ENCODE data around the gene TFF2.

The TFF2 gene

GRCh38 chr21:42308914-42309752 lies 41.7 kb downstream of the TFF2 start:
- TF ChIP-seq ZNF274 (IDR thresholded peaks at IDR 0.05; ENCODE audit: low read depth, low read length) = no peak
- H3K4me3 ChIP-seq (ENCODE audit: low read length) = no peak overlapping the region

- no peak overlapping the region for H3K4me3 ChIP-seq (ENCODE audit: low read length)
- TF ChIP-seq ZNF274 (IDR thresholded peaks at IDR 0.05; ENCODE audit: low read depth, low read length) = no peak
Measured at GRCh38 chr21:42308161-42308913, 42.5 kb downstream of the TFF2 start.

DNA sequence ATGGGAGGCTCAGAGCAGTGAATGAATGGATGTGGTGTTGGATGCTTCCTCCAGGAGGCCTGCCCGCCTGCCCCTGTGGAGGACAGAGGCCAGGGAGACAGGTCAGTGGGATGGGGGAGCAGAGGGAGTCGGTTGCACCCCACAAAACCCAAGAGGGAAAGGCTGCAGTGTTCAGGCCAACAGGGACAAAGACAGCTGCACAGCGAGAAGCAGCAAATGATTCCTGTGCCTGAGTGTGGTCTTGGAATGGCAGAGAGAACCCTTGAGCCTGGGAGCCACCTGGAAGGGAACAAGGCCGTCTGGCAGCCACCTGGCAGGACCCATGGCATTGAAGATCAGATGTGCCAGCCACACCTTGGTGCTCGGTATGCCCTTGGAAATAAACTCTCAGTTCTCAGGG lies 43.7 kb downstream of the TFF2 start:
- H3K4me3 ChIP-seq (ENCODE audit: low read length) = no peak overlapping the region
- TF ChIP-seq ZNF274 (IDR thresholded peaks at IDR 0.05; ENCODE audit: low read depth, low read length) = no peak

DNA sequence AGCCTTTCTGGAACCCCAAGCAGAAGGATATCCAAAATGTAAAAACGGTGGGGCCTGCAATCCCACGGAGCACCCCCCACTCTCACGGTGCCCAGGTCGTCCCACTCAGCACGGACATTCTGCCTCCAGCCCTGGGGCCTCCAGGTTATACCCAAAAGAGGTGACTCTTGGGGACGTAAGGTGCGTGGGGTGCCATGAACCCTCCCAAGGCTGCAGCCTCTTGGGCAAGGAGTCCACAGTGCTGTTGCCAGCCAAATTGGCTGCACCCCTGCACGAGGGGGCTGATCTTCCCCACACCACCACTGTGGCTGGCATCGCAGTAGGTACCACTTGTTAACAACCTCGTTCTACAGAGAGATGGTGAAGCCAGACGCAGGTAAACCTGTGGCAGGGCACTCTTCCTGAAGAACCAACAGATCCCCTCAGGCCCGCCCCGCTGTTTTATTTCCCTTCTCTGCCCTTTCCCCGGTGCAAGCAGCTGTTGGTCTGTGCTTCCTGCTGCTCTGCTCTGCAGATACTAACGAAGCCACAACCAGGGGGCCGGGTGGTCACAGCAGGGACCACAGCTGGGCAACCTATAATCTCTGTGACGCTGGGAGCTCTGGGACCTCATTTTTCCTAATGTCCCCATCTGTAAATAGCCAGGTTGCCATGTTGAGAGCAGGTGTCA lies 44.3 kb downstream of the TFF2 start:
- TF ChIP-seq ZNF274 (IDR thresholded peaks at IDR 0.05; ENCODE audit: low read depth, low read length) = no peak
- H3K4me3 ChIP-seq (ENCODE audit: low read length) = no peak overlapping the region

- TF ChIP-seq ZNF274 (IDR thresholded peaks at IDR 0.05; ENCODE audit: low read depth, low read length) = no peak
- H3K4me3 ChIP-seq (ENCODE audit: low read length) = no peak overlapping the region
Measured at GRCh38 chr21:42305707-42306147, 45.1 kb downstream of the TFF2 start.

- no peak for TF ChIP-seq ZNF274 (IDR thresholded peaks at IDR 0.05; ENCODE audit: low read depth, low read length)
- H3K4me3 ChIP-seq (ENCODE audit: low read length) = no peak overlapping the region
Measured at GRCh38 chr21:42304556-42305454, 46.0 kb downstream of the TFF2 start.

DNA sequence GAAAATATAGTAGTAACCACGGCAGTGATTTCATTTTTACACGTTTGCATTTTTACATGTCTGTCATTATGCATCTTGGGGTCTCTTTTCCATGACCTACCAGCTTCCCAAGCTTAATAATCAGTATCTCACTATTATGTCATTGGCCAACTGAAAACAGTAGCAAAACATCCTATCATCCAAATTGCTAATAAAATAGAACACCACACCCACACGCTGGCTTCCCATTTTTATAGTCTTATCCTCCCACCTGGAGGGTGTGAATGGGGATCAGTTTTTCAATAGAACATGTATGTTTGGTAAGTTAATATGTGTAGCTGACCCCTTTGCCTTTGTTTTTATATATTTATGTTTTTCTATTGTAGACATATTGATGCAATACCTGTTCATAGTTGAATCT lies 47.4 kb downstream of the TFF2 start:
- no peak overlapping the region for H3K4me3 ChIP-seq (ENCODE audit: low read length)
- TF ChIP-seq ZNF274 (IDR thresholded peaks at IDR 0.05; ENCODE audit: low read depth, low read length) = no peak

DNA sequence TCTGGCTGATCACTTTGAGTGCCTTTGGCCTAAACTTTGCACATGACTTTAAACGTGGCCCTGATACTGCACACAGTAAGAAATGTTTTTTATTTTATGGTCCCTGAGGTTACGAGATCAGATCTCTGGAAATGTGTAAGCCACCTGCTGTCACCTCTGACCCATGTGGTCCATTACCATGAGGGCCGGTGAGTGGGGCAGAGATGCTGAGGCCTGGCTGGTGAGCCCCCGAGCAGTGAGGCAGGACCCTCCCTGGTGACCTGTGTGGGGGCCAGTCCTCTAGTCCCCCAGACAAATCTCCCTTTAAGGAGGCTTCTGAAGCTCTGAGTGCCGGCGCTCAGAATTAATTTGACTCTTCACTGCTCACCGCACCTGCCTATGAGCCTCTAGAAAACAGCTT lies 48.0 kb downstream of the TFF2 start:
- no peak for TF ChIP-seq ZNF274 (IDR thresholded peaks at IDR 0.05; ENCODE audit: low read depth, low read length)
- H3K4me3 ChIP-seq (ENCODE audit: low read length) = no peak overlapping the region

DNA sequence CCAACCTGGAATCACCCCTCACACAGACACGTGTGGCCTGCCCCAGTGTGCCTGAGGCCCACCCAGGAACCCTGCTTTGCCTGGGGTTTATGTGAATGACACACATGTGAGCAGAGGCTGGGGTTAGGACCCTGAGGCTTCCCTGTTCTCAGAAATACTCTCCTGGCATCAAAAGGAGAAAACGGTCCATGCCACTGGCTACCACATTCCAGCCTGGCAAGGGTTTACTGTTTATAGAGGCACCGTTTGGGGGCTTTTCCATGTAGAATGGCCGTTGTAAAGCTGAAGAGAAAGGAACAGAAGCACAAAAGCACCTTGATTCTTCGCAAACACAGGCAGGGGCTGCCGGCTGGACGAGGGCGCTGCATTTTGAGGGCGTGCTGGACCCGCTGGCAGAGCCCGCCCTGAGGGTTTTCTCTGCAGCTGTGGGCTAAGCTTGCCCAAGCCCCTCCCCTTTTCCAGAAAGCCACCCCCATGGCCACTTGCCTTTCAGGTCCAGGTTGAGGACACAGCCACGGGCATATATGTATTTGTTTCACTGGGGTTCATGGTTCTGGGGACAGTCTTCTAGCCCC lies 48.6 kb downstream of the TFF2 start:
- no peak overlapping the region for H3K4me3 ChIP-seq (ENCODE audit: low read length)
- no peak for TF ChIP-seq ZNF274 (IDR thresholded peaks at IDR 0.05; ENCODE audit: low read depth, low read length)

GRCh38 chr21:42301371-42302075 lies 49.3 kb downstream of the TFF2 start:
- no peak for TF ChIP-seq ZNF274 (IDR thresholded peaks at IDR 0.05; ENCODE audit: low read depth, low read length)
- no peak overlapping the region for H3K4me3 ChIP-seq (ENCODE audit: low read length)

DNA sequence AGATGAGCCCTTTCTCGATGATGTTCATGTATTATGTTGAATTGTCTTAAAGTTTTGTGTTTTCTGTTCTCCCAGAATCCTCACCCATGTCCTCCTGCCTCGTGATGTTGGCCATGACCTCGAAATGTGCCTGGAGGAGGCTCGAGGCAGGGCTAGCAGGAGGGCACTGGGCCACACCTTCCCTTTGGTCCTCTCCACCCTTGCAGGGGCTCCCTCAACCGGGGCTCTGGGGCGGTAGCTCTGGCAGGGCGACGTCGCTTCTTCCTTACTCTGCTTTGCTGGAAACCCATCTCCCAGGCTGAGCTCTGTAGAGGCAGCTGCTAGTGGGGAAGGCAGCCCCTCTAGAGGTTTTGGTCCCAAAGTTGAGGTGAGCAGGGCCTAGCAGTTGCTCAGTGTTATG lies 49.8 kb downstream of the TFF2 start:
- TF ChIP-seq ZNF274 (IDR thresholded peaks at IDR 0.05; ENCODE audit: low read depth, low read length) = no peak
- no peak overlapping the region for H3K4me3 ChIP-seq (ENCODE audit: low read length)

GRCh38 chr21:42300045-42300583 lies 50.7 kb downstream of the TFF2 start:
- H3K4me3 ChIP-seq (ENCODE audit: low read length) = no peak overlapping the region
- no peak for TF ChIP-seq ZNF274 (IDR thresholded peaks at IDR 0.05; ENCODE audit: low read depth, low read length)
